Lung microvascular endothelial cell (primary cell): ENCODE data around the gene HOXC6. TPM values are rescaled to one million over a fixed set of nuclear protein-coding genes. Genes with fewer than 3 reads are reported as not detected.
"Not testable (repeated sequence)": the region's sequence is repeated elsewhere in the genome, so short reads cannot be mapped to it uniquely, and the experiment has no call there.

Source experiments
- DNase-seq, 2 donors: peaks; one replicate each; pipeline versions ENCODE4 v3.0.0 to v3.0.0-alpha.2; 2010; ENCODE audit warnings: low read depth in 2 of 2
- total RNA-seq: library from RNA; depleted of rRNA; stranded (reverse); fragments of >200 nt; gene quantifications from 2 replicates; pipeline ENCODE4 v1.2.1, GENCODE V29; 2014

HOXC6 gene
- total RNA-seq, 1 donor from 2014 or later: not detected

DNA sequence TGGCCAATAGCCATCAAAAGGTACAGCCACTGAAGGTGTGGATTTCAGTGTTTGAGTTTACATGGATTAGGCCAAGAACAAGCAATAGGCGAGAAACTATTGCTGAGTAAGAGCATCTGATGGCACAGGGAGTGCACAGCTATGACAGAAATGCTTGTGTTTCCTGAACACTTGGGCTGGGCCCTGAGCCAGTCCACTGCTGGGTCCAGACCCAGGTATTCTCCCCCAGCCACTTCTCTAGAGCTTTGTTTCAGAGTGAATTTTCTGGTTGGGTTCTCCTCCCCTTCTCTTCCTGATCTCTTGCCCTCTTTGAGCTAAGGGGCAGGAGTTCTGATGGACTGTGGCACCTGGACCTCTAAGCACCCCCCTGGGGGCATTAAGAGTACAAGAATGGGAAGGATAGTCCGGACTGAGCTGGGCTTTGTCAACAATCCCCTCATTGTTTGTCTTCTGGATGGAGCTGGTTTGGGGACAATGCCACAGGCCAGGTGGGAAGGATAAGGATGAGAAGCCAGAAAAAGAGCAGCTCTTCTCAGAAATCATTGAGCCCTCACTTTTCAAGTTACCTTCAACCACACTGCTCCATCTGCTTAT lies 13.0 kb downstream of the HOXC6 start:
- no peak for DNase-seq

DNA sequence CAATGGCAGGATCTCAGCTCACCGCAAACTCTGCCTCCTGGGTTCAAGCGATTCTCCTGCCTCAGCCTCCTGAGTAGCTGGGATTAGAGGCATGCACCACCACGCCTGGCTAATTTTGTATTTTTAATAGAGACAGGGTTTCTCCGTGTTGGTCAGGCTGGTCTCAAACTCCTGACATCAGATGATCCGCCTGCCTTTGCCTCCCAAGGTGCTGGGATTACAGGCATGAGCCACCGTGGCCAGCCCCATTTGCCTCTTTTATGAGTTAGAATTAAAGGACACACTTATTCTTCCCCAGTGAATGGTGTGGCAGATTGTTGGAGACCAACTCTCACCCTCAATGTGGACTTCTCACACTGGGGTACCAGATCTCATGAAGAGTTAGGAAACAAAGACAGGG lies 13.8 kb downstream of the HOXC6 start:
- not testable (repeated sequence) for DNase-seq

DNA sequence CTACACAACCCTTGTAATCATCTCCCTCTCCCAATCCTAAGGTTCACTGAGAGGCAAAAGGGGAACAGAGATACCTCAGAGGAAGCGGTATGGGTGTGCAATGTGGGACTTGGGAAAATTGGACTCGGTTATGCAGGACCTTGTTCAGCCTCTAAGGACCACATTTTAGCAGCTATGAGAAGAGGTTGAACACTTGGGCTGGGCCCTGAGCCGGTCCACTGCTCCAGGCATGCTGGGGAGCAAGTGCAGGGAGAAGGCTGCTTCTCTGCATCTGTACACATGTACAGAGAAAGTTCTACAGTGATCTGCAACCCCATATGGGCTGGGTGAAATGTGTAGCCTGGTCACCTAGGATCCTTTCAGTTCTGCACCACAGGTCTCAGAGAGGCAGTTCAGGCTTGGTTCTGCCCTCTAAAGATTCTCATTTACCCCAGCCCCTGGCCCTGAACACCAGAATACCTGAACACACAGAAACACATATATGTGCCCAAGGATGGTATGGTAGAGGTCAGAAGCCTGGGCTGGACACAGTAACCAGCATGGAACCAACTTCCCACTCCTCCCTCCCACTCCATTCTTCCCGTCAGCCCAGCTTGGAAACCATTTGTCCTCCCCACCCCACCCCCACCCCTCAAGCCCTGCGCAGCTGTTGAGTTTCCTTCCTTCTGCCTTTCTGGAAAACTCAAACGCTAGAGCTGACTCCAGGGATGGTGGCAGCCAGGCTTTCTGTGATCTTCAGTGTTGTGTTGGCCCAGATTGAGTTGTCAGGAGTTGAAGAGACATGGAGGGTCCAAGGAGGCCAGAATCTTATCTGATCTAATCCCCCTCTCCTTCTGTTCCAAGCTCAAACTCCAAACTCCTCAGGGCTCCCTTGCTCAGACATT lies 15.0 kb downstream of the HOXC6 start:
- no peak for DNase-seq

DNA sequence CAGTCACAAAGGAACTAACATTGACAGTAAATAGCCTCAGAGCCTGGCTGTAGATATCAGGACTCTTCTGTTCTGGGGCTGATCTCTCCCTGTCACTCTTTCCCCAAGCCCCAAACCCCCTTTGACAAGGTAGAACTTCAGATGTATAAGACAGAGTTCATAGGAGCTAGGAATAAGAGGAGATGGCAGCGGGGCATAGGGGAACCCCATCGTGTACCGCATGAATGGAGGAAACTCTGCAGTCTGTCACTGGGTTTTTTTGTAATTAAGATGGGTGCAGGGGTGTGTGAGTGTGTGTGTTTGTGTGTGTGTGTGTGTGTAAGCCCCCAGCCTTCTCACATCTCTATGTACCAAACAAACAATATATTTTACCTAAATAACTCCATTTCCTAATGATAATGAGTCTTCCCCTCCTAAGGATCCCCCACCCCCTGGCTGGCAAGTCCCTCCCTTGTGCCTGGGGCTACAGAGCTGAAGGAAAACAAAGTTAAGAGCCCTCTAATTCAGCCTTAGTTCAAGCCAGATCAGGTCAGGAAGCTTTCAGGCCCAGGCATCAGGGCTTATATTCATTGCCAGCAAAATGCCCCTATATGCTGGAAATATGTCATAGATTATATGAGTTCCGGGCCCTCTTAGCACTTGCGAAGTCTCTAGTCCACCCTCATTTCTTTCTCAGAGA lies 16.3 kb downstream of the HOXC6 start:
- no peak for DNase-seq

DNA sequence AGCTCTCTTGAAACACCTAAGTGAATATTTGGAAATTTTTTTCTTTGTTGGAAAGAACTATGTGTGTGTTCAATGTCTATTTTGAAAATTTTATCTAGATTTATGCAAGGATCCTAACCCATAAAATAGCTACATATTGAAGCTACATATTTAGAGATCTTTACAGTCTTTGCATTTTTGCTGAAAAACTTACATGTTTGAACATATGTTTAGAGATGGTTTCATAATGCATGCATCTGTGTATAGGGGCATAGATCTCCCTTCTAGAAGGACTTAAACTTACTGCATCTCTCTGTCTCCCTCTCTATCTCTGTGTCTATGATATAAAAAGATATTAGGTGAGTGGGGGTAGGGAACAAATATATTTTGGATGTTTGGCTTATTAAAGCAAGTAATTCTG lies 17.2 kb downstream of the HOXC6 start:
- no peak for DNase-seq

DNA sequence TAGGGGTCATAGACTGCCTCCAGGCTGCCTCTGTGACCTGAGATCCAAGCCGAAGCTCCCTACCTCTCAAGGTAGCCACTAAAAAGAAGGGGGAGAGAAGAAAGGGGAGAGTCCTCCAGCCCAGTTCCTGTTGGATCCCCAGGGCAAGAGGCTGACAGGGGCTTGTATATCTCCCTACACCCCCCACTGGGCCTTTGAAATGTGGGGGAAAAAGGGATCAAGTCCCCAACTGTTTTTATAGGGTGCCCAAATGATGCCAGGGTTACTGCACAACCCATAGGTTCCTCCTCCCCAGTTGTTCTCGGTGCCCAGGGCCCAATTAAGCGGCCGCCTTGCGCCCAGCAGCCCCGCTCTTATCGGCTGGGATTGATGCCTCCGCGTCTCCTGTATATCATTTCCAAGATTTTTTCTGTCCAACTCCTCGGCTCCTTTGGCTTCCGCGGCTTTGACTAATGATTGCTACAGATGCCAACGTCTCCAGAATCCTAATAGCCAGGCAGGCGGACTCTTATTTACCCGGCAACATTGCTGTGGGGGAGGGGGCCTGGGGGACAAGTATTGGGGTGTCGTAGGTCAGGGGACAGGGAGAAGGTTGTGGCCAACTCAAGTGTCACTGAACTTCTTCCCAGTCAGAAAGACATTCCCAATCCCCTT lies 17.8 kb downstream of the HOXC6 start:
- DNase-seq: no peak

DNA sequence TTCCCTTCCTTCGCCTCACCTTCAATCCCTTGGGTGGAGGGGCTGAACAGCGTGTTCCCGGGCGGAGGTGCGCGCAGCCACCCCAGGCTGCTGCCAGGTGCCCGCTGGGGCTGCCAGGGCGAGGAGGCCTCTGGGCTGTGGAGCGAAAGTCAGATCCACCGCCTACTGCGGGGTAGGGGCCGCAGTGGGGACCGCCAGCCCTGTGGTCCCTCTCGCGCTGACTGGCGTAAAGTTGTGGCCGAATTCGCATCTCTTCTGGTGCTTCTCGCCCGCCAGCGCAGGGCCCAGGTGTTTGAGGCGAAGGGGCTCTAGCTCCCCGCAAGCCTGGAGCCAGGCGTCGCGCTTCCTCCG lies 18.5 kb downstream of the HOXC6 start:
- DNase-seq: no peak

DNA sequence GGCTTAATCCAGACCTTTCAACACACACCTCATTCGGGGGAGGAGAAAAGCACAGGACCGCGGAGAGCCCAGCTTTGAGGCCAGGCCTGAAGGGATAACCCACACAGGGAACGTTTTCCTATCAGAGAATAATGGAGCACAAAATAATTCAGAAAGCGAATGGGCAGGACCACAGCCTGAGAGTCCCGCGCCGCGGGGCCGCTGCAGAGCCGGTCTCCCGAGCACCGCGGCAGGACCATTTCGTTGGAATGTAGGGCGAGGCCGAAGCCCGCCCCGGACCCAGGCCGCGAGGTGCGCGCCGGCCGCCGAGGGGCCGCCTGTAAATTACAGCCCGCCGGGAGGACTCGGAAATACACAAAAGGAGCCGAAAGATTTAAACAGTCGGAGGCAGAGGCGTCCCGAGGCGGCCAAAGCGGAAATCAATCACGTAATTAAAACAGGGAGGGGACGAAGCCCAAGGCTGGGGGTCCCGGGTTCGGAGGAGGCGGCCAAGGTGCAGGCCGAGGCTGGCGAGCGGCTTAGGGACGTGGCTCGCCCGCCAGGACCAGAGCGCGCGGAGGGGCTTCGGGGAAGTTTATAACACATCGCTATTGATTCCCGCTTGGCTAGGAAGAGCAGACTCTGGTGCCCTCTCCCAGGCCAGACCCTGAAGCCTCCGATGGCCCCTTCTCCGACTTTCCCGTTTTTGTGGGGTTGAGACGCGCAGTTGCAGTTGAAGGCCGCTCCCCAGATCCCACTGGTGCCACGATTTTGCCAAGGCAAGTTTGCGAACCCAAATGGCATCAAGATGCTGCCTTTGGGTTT lies 19.1 kb downstream of the HOXC6 start:
- DNase-seq: no peak

DNA sequence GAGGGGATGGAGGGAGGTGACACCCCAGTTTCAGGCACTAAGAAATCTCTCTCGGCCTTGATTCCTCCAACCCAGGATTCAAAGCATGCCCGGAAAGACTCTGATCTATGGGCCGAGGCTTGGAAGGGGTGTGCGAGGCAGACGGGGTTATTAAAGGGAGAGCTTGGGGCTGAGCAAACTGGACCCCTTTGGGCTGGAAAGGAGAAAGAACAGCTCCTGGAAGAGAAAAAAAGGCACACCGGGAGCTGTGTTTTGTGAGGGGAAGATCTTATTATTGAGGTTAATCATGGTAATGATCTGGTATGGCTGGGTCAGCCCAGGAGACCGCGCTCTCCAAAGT lies 19.7 kb downstream of the HOXC6 start:
- no peak for DNase-seq

DNA sequence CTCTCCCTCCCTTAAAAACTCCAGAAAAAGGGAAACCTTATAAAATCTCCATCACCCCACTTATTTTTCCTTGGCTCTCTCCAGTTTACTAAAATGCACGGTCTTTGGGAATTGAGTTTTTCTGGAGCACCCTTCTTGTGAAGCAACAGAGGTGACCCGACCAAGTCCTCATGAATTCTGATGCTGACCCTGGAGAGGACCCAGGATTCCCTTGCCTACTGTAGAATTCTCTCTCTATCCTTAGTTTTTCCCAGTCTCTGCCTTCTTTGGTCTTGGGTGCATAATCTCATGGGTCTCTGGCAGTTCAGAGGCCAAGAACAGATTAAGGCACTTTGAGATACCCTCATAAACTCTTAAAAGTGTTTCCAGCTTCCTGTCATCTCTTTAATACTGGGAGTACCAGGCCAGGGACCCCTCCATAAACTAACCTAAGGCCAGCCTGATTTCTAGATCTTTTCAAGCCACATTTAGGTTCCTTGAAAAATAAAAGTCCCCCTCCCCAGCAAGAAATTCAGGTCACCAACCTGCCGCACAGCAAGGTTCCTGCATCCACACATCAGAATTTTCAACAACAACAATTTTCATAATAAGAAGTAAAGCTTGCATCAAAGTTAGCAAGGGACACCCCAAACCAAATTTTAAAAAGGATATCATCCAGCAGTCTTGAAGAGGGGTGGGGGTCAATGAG lies 20.3 kb downstream of the HOXC6 start:
- DNase-seq: no peak

DNA sequence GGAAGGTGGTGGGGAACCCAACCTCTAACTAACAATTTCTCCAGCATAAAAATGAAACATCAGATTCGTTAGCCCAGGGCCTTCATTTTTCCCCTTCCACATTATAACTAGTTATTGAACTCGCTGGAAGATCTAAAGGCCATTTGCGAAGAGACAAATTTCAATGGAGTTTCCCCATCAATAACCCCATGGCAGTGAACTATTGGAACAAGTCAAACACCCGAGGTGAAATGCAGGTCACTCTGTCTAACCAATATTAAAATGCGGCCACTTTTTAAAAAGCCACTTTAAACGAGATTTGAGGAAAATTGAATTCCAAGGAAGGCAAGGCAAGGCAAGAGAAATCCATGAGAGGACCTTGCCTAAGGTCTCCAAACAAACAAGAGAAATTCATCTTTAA lies 20.9 kb downstream of the HOXC6 start:
- no peak for DNase-seq

DNA sequence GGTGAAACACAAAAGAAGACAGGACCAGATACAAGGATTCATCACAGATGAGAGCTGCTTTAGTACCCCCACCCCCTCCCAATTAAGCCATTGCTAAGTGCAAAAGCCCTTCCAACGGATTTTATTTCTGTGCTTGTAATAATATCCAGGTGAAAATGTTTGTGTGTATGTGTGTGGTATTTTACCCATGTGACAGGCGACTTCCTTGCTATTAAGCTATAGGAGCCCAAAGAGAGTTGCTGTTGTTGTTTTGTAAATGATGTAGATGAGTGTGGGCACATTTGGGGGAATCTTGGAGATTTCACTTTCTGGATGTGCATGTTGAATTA lies 22.2 kb downstream of the HOXC6 start:
- DNase-seq: no peak

DNA sequence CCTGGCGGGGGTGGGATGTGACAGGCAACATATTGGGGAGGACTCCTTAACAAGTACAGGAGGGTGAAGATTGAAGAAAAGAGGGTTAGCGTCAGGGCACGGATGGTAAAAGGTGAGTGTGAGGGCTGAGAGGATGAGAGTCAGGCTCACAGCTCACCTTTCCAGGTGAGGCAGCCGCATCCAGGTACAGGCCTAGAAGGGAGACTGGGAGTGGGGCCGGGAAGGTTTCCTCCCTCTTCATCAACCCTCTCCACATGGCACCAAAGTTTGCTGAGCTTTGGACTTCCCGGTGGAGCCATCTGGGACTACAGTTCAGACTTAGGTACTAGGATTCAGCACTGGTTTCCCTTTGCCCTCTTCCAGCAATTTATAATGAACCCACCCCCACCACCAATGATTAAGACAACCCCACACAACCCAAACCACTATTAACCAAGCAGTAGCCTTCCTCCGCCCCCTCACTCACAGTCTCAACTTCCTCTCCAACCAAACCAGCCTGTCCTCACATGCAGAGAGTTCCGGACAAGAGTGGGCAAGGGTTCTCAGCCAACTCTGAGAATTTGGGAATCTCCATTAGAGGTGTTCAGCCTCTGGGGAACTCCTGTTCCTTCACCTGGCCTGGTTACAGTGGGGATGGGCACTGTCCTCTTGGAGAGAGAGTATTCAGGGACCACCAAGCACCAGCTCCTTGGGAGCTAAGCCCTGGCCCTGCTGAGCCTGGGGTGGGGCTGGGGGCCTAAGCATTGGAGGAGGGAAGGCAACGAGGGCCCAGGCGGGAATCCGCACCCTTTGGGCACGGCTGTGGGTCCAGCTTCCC lies 23.0 kb downstream of the HOXC6 start:
- no peak for DNase-seq

DNA sequence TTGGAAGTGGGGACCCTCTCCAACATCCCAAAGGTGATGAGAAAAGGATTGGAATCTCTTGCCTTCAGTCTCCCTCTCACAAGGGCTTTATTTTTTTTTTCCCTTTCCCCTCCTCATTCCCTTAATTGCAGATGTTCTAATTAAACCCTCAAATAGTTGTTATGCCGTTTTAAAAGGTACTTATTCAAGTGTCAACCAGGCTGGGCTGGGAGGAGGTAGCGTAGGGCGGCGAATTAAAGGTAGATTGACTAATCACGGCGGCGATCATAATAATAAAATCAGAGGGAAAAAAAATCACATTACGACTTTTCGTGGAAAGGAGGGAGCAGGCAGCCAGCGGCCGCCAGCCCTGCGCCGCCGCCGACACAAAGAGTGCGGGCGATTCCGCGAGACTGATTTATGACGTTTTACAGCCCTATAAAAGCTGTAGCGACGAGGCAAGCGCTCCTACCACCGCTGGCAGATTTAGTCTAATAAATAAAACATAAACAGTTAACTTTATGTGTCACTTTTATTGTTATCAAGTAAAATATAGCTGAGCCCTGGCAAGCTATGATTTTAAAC lies 23.7 kb downstream of the HOXC6 start:
- no peak for DNase-seq

DNA sequence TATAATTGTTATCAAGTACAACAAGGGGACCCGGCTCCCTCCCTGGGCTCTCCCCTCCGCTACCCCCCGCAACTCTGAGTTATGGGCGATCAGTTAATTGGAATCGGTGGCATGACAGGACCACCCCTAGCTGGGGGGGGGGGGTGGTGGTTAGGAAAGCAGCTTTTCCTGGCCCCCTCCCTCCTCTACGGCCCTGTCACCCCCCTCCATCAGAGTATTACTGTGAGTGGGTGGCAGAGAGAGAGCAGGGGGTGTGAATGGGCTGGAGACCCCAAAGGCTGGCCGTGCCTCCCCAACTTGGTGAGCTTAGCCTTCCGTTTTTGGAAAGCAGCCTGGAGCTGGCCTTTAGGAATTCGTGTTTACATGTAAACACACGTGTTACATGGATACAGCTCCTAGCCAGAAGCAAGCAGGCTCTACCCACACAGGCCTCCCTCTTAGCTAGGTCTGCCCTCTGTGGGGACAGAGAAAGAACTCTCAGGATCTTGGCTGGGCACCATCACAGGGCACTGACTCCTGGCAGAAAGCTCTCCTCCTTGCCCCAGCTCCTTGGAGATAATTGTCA lies 24.3 kb downstream of the HOXC6 start:
- no peak for DNase-seq

DNA sequence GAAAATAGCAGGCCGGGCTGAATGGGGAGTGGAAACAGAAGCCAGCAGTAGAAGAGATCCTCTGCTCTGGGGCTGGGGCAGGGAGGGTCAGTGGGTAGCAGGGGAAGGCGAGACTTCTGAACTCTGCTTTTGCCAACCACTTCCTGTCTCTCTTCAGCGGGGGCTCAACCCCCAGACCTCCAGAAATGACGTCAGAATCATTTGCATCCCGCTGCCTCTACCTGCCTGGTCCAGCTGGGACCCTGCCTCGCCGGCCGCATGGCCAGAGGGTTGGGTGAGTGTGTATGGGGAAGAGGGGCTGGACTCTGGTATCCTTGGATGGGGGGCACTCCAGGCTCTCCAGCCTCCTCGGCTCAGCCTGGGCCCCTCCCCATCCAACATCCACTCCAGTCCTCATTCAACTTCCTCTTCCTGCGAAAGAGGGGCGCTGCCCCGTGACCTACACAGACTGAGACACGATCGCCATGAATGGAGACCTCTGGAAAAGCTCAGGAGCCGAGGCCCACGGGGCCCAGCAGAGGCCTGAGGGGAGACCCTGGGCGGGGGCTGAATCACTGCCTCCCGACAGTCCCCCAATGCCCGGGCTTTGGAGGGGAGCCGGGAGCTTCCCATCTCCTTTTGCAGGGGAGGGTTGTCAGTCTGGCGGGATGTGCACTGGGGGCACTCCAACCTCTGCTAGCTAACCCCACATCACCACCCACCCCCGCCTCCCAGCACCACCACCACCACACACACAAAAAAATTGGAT lies 24.9 kb downstream of the HOXC6 start:
- DNase-seq: no peak

DNA sequence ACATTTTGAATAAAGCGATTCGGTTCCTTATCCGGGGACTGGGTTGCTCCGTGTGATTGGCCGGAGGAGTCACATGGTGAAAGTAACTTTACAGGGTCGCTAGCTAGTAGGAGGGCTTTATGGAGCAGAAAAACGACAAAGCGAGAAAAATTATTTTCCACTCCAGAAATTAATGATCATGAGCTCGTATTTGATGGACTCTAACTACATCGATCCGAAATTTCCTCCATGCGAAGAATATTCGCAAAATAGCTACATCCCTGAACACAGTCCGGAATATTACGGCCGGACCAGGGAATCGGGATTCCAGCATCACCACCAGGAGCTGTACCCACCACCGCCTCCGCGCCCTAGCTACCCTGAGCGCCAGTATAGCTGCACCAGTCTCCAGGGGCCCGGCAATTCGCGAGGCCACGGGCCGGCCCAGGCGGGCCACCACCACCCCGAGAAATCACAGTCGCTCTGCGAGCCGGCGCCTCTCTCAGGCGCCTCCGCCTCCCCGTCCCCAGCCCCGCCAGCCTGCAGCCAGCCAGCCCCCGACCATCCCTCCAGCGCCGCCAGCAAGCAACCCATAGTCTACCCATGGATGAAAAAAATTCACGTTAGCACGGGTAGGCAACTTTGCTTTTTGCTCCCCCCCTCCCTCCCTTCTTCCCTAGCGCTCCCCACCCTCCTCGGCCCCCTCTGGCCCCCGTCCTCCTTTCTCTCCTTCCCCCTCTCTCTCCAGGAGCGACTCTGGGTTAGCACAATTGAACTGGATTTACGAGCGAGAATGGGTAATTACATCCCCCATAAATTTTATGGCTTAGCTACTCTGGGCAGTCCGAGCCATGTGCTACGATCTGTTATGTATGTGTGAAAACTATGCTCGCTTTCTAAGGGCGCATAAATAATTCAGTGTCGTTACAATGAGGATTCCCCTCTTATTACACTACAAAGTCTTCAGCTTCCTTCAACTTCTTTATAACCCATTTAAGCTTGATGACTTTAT lies 25.8 kb downstream of the HOXC6 start, which contains the start of gene HOXC4:
Gene HOXC4 (plus strand): TSS at position 85 of the 991 bp plus-strand sequence. CDS start 88 bp downstream, at position 173.
- no peak for DNase-seq
